Neutrophil (primary cell): Measurements from ENCODE around the gene RPL19.

Experiments used
- H3K27ac ChIP-seq: fragments of 200-600 bp; sonication (generic); 2 replicates; pipeline ENCODE4 v1.5.1; 2016; ENCODE audit warnings: mild to moderate bottlenecking, moderate library complexity
- H3K27me3 ChIP-seq: fragments of 200-600 bp; sonication (generic); 2 replicates; pipeline ENCODE4 v1.6.0; 2016; ENCODE audit warnings: mild to moderate bottlenecking
- H3K36me3 ChIP-seq: fragments of 200-600 bp; sonication (generic); 2 replicates; pipeline ENCODE4 v1.5.1; 2017
- H3K4me1 ChIP-seq, 2 experiments: fragments of 200-600 bp in 1 of 2; sonication (generic) in 1 of 2; 1 replicate in 1 of 2; 2 replicates in 1 of 2; pipeline versions ENCODE4 v1.5.1 to v1.6.1; 2013 to 2016; ENCODE audit warnings: low read depth in 1 of 2, low read length in 1 of 2, mild to moderate bottlenecking in 1 of 2, moderate library complexity in 1 of 2; ENCODE audit not compliant: control insufficient read depth in 1 of 2, insufficient read depth in 1 of 2
- H3K4me3 ChIP-seq, 2 experiments: fragments of 200-600 bp in 1 of 2; sonication (generic) in 1 of 2; 1 replicate in 1 of 2; 2 replicates in 1 of 2; pipeline ENCODE4 v1.5.1; 2013 to 2016; ENCODE audit warnings: low read depth in 1 of 2, low read length in 1 of 2, mild to moderate bottlenecking in 1 of 2, moderate library complexity in 1 of 2
- H3K9me3 ChIP-seq: fragments of 200-600 bp; sonication (generic); 2 replicates; pipeline ENCODE4 v1.5.1; 2016
- TF ChIP-seq, protein P1 (sequence below): fragments of 200-600 bp; sonication (generic); IDR thresholded peaks from 2 replicates; pipeline ENCODE4 v1.5.1; 2016; ENCODE audit warnings: antibody characterized with exemption

RPL19 gene

DNA sequence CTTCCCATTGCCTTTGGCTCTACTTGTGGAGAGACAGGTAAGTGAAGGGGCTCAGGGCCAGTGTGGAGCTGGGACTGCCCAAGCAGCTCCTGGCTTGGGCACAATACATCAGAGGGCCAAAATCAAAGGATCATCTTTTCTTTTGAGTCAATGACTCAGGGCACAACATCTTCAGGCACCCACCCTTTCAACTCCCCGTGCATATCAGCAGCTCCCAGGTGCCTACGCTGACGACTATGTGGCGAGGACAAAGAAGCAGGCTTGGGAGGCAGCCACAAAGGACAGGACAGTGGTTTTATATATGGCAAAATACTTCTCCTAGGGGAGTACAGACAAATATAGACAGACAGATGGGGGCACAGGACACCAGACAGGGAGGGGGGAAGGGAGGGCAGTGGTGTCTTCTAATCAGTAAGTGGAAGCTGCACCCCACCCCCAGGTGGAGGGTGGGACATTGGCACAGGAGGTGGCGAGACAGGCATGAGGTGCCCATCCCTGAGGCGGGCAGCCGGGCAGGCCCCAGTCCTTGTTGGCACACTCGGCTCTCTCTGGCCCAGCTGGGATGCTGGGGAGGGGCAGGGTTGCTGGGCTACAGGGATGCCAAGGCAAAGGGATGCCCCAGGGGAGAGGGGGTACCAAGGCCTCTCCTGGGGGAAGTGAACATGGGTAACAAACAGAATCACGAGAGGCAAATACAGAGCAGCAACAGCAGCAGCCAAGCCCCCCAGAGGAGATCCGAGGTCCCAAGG is 26.4 kb upstream of the RPL19 start:
- peaks cover 4 to 5% of the 10 kb centered on the region in 2 experiments for H3K4me1 ChIP-seq
- peaks cover 27% of the 10 kb centered on the region for H3K27me3 ChIP-seq
- no peak overlapping the region for H3K27ac ChIP-seq
- TF ChIP-seq, protein P1, sequence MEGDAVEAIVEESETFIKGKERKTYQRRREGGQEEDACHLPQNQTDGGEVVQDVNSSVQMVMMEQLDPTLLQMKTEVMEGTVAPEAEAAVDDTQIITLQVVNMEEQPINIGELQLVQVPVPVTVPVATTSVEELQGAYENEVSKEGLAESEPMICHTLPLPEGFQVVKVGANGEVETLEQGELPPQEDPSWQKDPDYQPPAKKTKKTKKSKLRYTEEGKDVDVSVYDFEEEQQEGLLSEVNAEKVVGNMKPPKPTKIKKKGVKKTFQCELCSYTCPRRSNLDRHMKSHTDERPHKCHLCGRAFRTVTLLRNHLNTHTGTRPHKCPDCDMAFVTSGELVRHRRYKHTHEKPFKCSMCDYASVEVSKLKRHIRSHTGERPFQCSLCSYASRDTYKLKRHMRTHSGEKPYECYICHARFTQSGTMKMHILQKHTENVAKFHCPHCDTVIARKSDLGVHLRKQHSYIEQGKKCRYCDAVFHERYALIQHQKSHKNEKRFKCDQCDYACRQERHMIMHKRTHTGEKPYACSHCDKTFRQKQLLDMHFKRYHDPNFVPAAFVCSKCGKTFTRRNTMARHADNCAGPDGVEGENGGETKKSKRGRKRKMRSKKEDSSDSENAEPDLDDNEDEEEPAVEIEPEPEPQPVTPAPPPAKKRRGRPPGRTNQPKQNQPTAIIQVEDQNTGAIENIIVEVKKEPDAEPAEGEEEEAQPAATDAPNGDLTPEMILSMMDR: no peak
- H3K36me3 ChIP-seq: no peaks in the 10 kb centered on the region
- no peak overlapping the region for H3K4me3 ChIP-seq
- no peaks in the 10 kb centered on the region for H3K9me3 ChIP-seq

DNA sequence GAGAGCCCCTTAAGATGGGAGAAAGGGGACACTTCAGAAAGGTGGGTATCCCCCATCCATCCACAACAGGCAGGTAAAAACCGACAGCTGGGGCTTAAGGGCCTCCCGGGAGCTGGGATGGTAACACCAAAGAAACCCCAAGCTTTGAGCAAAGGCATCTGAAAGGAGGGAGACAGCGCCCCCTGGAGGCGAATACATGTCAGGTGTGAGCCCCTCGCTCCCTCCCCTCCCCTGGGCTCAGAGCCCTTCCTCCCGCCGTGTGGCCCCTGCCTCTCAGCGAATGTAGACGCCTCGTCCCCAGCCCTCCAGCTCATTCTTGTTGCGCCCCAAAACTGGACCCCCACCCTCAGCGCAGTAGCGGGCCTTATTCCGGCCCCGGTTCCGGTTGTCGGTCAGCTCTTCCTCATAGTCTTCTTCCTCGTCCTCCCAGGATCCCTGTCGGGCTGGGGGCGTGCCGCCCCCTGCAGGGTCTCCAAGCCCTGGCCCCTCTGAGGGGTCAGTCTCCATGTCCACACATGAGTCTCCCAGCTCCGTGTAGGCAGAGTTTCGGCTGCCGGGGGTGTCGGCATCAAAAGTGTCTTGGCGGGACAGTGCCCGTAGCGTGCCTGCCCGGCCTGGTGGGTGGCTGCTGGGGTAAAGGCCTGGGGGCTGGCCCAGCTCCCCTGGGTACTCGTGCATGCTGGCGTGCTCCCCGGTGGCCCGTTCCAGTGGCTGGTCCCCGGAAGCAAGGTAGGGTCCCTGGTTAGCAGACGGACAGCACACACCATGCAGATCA is 25.0 kb upstream of the RPL19 start:
- Histone ChIP-seq H3K27me3 (peaks cover 15% of the 10 kb centered on the region), H3K36me3 (no peaks in the 10 kb centered on the region), H3K4me3 (no peak overlapping the region), H3K4me1 (peaks cover 4 to 5% of the 10 kb centered on the region in 2 experiments), H3K9me3 (no peaks in the 10 kb centered on the region), H3K27ac (no peak overlapping the region)
- TF ChIP-seq, protein P1: peak; percentile 62

DNA sequence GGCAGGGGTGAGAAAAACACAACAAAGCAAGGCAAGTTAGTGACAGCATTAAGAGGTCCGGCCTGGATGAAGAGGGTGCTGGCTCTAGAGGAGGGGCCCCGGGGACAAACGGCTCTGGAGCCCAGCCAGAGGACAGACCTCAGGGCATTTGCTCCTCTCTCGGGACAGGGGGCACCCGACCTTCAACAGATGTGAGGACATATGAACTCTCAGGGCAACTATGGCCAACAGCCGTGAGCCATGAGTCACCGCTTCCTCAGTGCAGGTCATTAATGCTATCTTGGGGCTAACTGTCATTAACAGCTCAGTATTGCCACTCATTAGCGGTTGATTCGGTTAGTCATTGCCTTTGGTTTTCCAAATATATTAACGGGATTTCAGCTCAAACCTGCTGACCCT is 24.4 kb upstream of the RPL19 start:
- Histone ChIP-seq H3K4me3 (no peak overlapping the region), H3K4me1 (peaks cover 4 to 5% of the 10 kb centered on the region in 2 experiments), H3K27ac (no peak overlapping the region), H3K36me3 (no peaks in the 10 kb centered on the region), H3K27me3 (peaks cover 13% of the 10 kb centered on the region), H3K9me3 (no peaks in the 10 kb centered on the region)
- TF ChIP-seq, protein P1: no peak

DNA sequence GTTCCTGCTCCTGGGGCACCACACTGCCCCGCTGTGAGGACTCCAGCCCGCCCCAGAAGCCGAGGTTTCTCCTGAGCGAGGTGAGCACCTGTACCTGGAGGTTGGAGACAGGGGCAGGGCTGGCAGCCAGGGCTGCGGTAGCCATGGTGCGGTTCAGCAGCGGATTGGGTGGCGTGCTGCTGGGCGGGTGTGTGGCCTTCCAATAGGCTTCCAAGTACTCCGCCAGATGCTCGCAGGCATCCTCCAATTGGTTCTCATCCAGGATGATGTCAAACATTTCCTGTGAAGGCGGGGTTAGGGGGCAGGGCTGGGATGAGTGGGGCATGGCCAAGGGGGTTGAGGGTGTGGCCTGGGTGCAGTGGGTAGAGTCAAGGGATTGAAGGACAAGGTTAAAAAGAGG is 22.8 kb upstream of the RPL19 start:
- peaks cover 4 to 5% of the 10 kb centered on the region in 2 experiments for H3K4me1 ChIP-seq
- no peak overlapping the region for H3K4me3 ChIP-seq
- TF ChIP-seq, protein P1: no peak
- no peaks in the 10 kb centered on the region for H3K36me3 ChIP-seq
- no peaks in the 10 kb centered on the region for H3K9me3 ChIP-seq
- H3K27me3 ChIP-seq: peaks cover 13% of the 10 kb centered on the region
- H3K27ac ChIP-seq: no peak overlapping the region

DNA sequence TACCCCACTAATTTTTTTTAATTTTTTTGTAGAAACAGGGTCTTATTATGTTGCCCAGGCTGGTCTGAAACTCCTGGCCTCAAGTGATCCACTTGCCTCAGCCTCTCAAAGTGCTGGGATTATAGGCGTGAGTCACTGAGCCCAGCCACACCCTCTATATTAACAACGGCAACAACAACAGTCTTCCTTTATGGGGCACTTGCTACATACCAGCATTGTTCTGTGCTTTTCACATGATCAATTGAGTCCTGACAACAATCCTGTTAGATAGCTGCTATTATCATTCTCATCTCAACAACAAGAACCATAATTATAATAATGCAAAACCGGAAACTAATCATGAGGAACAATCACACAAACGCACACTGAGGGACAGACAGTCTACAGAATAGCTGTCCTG is 21.5 kb upstream of the RPL19 start:
- Histone ChIP-seq H3K4me3 (no peak overlapping the region), H3K27ac (no peak overlapping the region), H3K9me3 (no peaks in the 10 kb centered on the region), H3K36me3 (no peaks in the 10 kb centered on the region), H3K27me3 (peaks cover 13% of the 10 kb centered on the region), H3K4me1 (peaks cover 4 to 5% of the 10 kb centered on the region in 2 experiments)
- TF ChIP-seq, protein P1: no peak
